Medulla oblongata (tissue), 1 donor: ENCODE data around the gene SLITRK2.

Source experiments
- DNase-seq: peaks from one replicate; pipeline ENCODE4 v3.0.0-alpha.2; 2015; ENCODE audit errors: extremely low spot score

The SLITRK2 gene

GRCh38 chrX:145817331-145818185, at the start of gene SLITRK2:
TSS of gene SLITRK2 (plus strand) at chrX:145817829. CDS start at chrX:145822426, 4,597 bp downstream.
- DNase-seq, result peak; percentile 71

DNA sequence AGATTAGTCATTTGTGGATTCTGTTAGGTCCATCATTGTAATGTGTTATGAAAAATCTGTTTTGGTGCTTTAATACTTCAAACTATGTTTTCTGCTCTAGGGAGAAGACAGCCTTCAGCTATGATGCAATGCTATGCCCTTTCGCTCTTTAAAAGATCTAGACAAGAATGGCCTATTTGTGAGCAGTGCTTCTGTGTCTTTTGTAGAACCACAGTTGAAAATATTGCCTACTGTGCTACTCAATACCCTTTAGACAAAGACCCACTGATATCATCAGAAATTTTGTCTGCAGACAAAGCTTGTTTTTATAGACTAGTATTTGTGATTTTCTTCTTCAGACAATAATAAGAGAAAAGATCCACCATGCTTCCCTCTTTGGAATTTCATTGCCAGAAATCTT, 44.6 kb upstream of the SLITRK2 start:
- peak; percentile 3 for DNase-seq

- no peak for DNase-seq
These were observed 25.3 kb upstream of the SLITRK2 start for GRCh38 chrX:145792281-145792680.

GRCh38 chrX:145803508-145803907, 14.1 kb upstream of the SLITRK2 start:
- DNase-seq, result no peak

- no peak for DNase-seq
These were observed 4.5 kb upstream of the SLITRK2 start for GRCh38 chrX:145813081-145813480.

GRCh38 chrX:145816601-145817315, 871 bp upstream of the SLITRK2 start:
- peak; percentile 31 for DNase-seq

DNA sequence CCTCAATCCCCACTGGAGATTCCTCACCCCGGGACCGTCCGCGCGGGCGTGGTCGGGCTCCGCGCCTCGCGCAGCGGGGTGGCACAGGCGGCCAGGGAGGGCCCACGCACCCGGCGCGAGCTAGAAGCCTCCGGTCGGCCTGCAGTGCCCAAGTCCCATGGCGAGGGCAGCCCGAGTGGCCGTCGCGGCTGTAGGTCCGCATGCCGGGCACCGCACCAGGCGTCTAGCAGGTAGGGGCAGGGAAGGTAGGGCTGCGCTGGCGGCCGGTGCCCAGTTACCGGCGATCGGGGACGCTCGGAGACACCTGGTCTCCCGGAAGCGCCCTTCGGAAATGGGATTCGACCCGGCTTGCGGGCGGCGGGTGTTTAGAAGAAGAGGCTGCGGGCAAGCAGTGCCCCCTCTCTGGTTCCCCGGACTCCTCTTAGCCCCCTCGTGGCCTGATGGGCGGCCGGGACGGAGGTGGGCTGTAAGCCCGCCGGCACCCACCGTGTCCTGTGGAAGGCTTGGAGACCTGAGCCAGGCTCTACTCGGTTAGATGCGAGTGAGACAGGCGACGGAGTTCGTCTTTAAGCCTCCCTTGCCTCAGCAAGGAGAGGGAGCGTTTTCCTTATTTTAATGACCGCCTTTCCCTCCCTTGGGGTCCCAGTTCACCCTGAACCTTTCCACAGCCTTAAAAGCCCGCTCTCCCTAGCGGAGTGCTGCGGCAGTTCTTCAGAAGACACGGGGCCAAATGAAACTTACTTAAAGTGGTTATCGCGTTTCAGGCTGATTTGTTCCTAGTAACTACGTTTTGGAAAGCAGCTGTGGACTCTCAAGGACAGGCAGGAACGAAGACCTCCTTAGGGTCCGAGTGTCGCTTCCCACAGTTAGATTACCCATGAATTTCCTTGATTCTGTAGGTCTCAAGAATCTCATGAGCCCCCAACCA, 821 bp downstream of the SLITRK2 start:
- peak; percentile 26 for DNase-seq

- DNase-seq, result no peak
These were observed 3.2 kb downstream of the SLITRK2 start for GRCh38 chrX:145820825-145821224.

DNA sequence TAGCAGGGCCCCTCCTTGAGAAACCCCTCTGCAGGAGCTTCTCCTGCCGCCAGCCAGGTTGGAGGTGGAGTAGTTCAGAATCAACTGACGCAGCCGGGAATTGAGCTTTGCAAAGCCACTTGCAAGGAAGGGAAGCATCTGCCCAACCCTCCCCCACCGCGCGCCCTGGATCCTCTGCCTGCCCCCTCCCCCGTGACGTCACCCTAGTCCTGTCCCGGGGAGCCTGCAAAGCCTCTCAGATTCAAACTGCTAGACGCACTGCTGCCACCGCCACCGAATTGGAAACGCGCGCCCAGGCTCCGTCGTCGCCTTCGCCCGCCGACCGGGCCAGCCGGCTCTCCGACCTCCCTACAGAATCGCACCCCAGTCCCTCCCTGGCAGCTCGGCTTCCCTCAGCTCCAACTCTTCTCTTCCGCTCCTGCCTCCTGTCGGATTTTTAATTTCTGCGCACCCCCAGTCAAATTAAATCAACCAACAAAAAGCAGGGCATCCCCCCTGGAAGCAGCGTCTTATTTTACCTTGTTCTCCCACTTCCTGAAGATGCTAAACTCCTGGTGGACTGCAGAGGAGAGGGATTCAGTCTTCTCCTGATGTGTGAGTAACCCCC, 3.8 kb downstream of the SLITRK2 start:
- peak; percentile 83 for DNase-seq

- no peak for DNase-seq
These were observed 4.4 kb downstream of the SLITRK2 start for GRCh38 chrX:145821898-145822571.

DNA sequence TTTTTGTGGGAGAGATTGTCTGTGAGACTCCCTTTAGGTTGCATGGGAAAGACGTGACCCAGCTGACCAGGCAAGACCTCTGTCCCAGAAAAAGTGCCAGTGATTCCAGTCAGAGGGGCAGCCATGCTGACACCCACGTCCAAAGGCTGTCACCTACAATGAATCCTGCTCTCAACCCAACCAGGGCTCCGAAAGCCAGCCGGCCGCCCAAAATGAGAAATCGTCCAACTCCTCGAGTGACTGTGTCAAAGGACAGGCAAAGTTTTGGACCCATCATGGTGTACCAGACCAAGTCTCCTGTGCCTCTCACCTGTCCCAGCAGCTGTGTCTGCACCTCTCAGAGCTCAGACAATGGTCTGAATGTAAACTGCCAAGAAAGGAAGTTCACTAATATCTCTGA, 5.5 kb downstream of the SLITRK2 start:
- no peak for DNase-seq

GRCh38 chrX:145825896-145826295, 8.3 kb downstream of the SLITRK2 start:
- DNase-seq, result peak; percentile 75

- DNase-seq, result peak; percentile 32
These were observed 8.8 kb downstream of the SLITRK2 start for GRCh38 chrX:145826466-145826865.

DNA sequence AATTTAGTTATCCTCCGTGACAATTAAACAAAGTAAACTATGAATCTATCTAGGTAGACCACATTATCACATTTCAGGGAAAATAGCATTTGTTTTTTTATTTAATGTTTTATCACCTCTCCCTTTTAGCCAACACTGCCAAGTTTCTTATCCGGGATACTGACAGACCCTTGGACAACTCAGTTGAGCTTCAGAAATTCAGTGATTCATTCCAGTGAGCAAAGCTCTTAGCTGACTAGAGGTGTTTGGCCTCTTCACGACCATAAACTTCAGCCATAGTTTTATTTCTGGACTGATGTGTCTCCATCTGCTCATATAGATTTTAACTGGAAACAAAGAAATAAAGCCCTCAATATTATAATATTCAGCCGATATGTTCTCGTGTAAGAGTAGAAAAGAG, 15.2 kb downstream of the SLITRK2 start:
- no peak for DNase-seq

DNA sequence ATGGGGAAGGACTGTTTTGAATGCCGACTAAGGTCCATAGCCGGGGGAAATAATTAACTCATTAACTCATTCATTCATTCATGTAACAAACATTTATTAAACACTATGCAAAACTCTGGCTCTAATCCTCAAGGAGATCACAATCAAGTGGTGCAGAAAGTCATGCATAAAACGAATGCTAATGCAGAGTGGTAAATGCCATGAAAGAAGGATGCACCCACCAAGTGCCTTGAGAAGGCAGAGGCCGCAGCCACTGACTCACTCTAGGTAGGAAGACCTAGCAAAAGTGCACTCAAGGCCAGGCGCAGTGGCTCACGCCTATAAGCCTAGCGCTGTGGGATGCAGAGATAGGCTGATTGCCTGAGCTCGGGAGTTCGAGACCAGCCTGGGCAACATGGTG, 22.9 kb downstream of the SLITRK2 start:
- DNase-seq, result no peak

DNA sequence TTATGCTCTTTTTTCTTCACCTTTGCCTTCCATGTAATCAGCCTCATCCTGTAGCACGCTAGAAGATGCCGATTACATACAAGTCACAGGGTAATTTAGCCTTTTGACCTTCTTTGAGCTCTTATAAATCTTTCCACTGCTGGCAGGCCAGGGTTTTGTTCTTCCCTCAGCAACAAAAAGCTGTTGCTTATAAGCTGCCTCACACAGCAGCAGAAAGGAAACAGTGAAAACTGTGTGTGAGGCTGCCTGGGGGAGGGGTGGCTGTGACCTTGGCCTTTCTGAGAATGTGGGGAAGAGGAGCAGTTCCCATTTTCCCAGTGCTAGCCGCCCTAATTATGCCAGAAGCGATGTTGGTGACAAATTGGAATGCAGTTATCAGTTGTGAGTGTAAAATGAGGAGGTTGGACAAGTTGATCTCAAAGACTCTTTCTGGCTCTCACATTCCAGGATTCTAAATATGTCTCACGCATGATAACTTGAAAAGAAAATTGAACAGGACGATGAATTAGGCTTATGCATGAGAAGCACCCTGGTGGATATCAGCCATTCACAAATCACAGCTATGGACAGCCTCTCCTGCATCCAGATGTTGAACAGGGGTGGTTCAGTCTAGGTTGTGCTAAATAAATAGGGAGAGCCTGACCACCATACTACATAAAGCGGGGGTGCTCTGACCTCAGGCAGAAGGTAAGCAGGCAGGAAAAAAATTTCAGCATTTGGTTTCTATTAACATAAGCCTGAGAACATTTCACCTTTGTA, 25.7 kb downstream of the SLITRK2 start:
- peak; percentile 73 for DNase-seq

- DNase-seq, result peak; percentile 25
These were observed 27.3 kb downstream of the SLITRK2 start for GRCh38 chrX:145844886-145845285.

DNA sequence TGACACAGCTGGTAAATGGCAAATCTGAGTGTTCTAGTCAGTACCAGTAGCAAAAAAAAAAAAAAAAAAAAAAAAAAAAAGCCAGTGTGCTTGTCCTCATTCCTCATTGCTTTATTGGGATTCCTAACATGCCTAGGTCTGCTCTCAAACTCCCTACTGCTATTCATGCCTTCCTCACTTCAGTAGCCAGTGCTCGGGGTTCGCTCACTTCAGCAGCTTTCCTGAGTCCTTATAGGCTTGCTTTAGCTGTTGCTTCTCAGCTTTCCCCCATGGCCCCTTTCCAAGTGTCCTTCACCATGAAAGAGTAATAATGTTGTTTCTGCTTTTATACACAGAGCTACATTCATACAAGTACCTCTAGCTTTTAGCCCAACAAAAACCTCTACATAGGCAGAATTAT, 30.8 kb downstream of the SLITRK2 start:
- no peak for DNase-seq

GRCh38 chrX:145848857-145849256, 31.2 kb downstream of the SLITRK2 start:
- DNase-seq, result no peak

GRCh38 chrX:145853181-145853580, 35.6 kb downstream of the SLITRK2 start:
- no peak for DNase-seq
